DOHH2 (cell line): ENCODE data around the gene BOD1L2.

Experiments used
- CTCF ChIP-seq: fragments of 200-600 bp; sonication (generic); IDR thresholded peaks from one replicate; pipeline ENCODE4 v1.5.1; 2014; ENCODE audit warnings: antibody characterized with exemption, mild to moderate bottlenecking, low read depth, low read length; ENCODE audit not compliant: poor library complexity, severe bottlenecking
- EZH2phosphoT487 ChIP-seq: fragments of 200-600 bp; sonication (generic); IDR thresholded peaks from 2 replicates; pipeline ENCODE4 v1.6.1; 2017; ENCODE audit warnings: borderline replicate concordance, mild to moderate bottlenecking, antibody characterized with exemption, low read length, moderate library complexity, mixed read lengths

- TF ChIP-seq CTCF (no peak), EZH2phosphoT487 (no peak)
Observed at GRCh38 chr18:57110290-57110689, 36.6 kb upstream of the BOD1L2 start.
